Measurements from ENCODE around the gene KATNBL1. TPM values are rescaled to one million over a fixed set of nuclear protein-coding genes. Genes with fewer than 3 reads are reported as not detected.
"Not testable (repeated sequence)": the region's sequence is repeated elsewhere in the genome, so short reads cannot be mapped to it uniquely, and the experiment has no call there.

The KATNBL1 gene
- polyA plus RNA-seq, 5 donors = 74.3 to 119 (median 89.3) TPM

- no peak for DNase-seq
These were observed 3.8 kb upstream of the KATNBL1 start for GRCh38 chr15:34213690-34214089.

GRCh38 chr15:34206011-34206410 lies 3.9 kb downstream of the KATNBL1 start:
- no peak for DNase-seq

- no peak for DNase-seq
These were observed 6.0 kb downstream of the KATNBL1 start for GRCh38 chr15:34203936-34204335.

- no peak for DNase-seq
These were observed 6.6 kb downstream of the KATNBL1 start for GRCh38 chr15:34203305-34203704.

- DNase-seq = not testable (repeated sequence)
These were observed 16.6 kb downstream of the KATNBL1 start for GRCh38 chr15:34193272-34193671.

GRCh38 chr15:34188711-34189110 lies 21.2 kb downstream of the KATNBL1 start:
- DNase-seq = no peak

GRCh38 chr15:34185666-34186065 lies 24.2 kb downstream of the KATNBL1 start:
- no peak for DNase-seq

- peak in 1 of 2 donors; percentile 0 for DNase-seq
These were observed 27.0 kb downstream of the KATNBL1 start for GRCh38 chr15:34182942-34183341.

- no peak for DNase-seq
These were observed 30.7 kb downstream of the KATNBL1 start for GRCh38 chr15:34179234-34179633.

- DNase-seq = not testable (repeated sequence)
These were observed 43.8 kb downstream of the KATNBL1 start for GRCh38 chr15:34165987-34166573.

- DNase-seq = no peak
These were observed 48.5 kb downstream of the KATNBL1 start for GRCh38 chr15:34161329-34161963.

GRCh38 chr15:34160735-34161134 lies 49.2 kb downstream of the KATNBL1 start:
- no peak for DNase-seq

GRCh38 chr15:34158355-34158754 lies 51.5 kb downstream of the KATNBL1 start:
- DNase-seq = no peak

GRCh38 chr15:34155859-34156258 lies 54.0 kb downstream of the KATNBL1 start:
- no peak for DNase-seq

- DNase-seq = no peak
These were observed 55.1 kb downstream of the KATNBL1 start for GRCh38 chr15:34154725-34155204.

- DNase-seq = no peak
These were observed 62.3 kb downstream of the KATNBL1 start for GRCh38 chr15:34147371-34148140.

GRCh38 chr15:34133511-34133910 lies 76.4 kb downstream of the KATNBL1 start:
- no peak for DNase-seq

- DNase-seq = no peak
These were observed 77.0 kb downstream of the KATNBL1 start for GRCh38 chr15:34132881-34133280.

- DNase-seq = no peak
These were observed 81.0 kb downstream of the KATNBL1 start for GRCh38 chr15:34128898-34129297.

GRCh38 chr15:34126522-34126921 lies 83.4 kb downstream of the KATNBL1 start:
- no peak for DNase-seq

GRCh38 chr15:34125945-34126344 lies 84.0 kb downstream of the KATNBL1 start:
- DNase-seq = no peak

- no peak for DNase-seq
These were observed 85.2 kb downstream of the KATNBL1 start for GRCh38 chr15:34124651-34125050.

- DNase-seq = no peak
These were observed 87.1 kb downstream of the KATNBL1 start for GRCh38 chr15:34122771-34123183.
